Tongue (tissue), 2 donors: ENCODE data around the gene TSPAN31. TPM values are rescaled to one million over a fixed set of nuclear protein-coding genes. Genes with fewer than 3 reads are reported as not detected.

Experiments used
- DNase-seq: peaks from one replicate; pipeline ENCODE4 v3.0.0-alpha.2; 2015
- total RNA-seq: library from RNA; depleted of rRNA; stranded (reverse); fragments of >200 nt; gene quantifications from one replicate; pipeline ENCODE4 v1.2.3, GENCODE V29; 2014

TSPAN31 gene
- total RNA-seq, 1 donor from 2014 or later = 57.0 TPM

DNA sequence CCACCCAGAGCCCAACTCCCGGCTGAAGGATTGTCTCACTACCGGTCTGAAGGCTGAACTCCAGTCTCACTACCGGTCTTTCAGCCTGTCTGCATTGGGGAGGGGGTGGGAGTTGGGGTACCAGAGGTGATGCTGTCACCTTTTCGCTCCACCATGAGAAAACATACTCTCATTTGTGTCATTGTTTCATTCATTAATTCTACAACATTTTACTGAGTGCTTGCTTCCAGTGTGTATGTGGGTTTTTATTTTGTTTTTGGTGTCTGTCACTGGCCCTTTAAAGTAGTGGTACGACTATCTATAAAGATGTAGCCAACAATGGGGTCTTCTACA lies 7.8 kb downstream of the TSPAN31 start:
- no peak for DNase-seq

DNA sequence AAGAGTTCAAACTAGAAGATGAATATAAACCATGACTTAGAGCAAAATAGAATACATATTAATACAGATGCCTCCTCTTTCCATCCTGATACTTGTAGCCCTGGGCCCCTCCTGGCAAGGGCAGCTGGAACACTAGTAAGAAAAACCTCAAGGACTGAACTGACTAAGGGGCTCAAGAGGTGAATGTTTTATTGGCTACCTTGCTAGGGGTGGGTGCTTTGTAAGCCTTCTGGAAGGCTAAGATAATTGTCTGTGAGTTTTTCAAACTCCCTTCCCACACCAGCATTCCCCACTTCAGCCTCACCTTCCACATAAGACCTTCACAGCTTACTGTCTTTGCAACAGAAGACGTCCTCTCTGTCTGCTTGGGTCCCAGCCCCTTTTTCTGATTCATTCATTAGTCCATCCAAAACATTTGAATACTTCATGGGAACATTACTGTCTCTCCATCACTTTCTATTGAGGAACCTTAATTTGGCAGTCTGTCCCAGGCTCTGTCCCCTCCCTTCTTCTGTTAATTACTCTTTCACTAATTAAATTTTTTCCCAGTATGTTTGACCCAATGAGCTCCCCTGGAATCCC lies 9.0 kb downstream of the TSPAN31 start:
- no peak for DNase-seq

DNA sequence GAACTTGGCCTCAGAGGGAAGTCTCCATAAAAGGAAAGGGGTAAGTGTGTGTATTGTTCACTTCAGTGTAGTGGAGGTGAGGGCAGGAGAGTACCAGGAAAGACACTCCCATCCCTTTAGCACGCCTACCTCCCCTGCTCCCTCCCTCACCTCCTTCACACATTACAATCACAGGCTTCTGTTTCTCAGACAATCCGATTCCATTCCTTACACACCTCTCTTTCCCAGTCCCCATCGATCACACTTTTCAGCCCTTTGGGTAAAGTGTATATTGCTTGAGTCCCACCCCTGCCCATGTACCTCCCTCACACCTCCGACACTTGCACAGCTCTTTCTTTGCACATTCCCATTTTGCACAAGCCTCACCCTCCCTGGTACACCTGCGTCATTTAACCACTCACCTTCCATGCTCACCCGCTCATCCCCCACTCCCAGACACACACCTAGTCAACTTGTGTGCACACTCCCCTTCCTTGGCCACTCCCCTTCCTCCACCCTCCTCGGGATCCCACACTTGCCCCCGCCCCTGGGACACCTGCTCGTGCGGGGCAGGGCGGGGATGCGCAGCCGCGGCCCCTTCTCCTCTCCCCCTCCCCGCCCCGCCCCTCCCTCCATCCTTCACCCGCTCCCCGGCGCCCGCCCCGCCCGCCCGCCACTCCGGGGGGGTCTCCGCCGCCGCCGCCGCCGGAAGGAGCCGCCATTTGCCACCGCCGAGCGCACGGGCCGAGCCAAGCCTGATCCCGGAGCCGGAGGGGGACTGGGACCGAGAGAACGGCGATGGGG lies 9.8 kb downstream of the TSPAN31 start, which contains the start of gene MARCHF9:
TSS of gene MARCHF9 (plus strand) at position 693 of the 783 bp plus-strand sequence. CDS start 426 bp downstream, outside the sequence.
- peak; percentile 72 for DNase-seq

DNA sequence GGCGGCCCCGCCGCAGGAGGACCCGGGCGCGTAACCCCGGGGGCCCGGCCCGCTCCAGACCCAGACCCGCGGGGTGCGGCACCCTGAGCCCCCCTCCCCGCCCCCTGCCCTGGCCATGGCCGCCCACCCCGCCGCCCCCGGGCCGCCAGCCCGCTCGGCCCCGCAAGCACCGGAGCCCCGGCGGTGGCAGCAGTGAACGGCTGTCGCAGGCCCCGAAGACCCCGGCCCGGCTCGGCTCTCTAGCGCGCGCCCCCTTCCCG lies 10.3 kb downstream of the TSPAN31 start:
- DNase-seq = no peak

DNA sequence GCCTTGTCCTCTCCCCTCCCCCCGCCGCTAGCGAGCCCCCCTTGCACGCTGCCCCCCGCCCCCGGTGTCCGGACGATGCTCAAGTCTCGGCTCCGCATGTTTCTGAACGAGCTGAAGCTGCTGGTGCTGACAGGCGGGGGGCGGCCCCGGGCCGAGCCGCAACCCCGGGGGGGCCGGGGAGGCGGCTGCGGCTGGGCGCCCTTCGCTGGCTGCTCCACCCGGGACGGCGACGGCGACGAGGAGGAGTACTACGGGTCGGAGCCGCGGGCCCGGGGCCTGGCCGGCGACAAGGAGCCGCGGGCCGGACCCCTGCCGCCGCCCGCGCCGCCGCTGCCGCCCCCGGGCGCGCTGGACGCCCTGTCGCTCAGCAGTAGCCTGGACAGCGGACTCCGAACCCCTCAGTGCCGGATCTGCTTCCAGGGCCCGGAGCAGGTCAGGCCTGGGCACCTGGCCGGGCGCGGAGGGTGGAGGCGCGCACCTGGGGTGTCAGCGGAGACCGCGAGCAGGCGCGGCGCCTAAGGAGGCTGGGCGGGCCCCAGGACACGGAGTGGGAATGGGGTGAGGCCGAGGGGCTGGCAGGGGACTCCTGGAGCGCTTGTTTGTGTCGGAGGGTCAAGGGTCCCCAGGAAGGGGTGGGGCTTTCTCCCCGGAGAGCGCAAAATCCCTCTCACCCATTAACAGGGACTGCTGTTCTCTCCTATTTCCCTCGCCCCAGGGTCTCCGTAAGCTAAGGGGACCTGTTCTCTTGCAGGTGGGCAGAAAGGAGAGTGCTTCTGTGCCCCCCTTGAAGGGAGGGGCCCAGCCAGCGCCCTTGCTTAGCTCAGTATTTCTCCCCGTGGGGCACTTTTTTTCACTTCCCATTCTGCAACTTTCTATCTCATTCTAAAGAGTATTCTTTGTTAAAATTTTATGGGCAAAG lies 10.9 kb downstream of the TSPAN31 start:
- DNase-seq = no peak

DNA sequence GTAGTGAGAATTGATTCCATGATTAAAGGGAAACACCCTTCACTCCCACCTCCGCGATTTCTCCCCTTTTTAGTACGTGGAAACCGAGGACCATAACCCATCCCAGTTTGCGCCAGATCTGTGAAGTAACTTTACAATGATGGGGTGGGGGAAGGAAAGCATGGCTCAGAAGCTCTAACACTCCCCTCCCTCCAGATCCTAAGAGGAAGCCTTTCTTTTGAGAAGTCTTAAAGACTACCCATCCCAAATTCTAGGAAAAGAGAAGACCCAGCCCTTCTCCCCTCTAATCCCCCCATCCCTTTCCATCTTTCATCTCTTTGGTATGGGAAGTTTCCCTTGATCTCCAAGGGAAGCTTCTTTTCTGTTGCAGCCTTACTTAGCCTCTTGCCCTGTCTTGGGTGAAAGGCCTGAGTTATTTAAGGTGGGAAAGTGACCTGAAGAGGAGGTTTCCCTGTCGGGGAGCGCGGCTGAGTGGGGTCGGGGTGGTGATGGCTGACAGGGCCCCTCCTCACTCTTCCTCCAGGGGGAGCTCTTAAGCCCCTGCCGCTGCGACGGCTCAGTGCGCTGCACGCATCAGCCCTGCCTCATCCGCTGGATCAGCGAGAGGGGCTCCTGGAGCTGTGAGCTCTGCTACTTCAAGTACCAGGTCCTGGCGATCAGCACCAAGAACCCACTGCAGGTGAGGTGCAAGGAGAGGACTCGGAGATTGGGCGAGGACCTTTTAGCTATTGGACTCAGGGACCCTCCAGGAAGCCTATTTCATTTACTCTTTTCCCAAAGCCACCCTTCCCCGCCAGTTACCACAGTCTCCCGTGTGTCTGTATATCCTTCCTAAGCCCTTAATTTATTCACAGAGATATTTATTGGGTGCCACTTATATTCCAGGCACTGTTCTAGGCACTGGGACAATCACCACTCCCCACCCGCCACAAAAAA lies 11.8 kb downstream of the TSPAN31 start:
- peak; percentile 37 for DNase-seq

DNA sequence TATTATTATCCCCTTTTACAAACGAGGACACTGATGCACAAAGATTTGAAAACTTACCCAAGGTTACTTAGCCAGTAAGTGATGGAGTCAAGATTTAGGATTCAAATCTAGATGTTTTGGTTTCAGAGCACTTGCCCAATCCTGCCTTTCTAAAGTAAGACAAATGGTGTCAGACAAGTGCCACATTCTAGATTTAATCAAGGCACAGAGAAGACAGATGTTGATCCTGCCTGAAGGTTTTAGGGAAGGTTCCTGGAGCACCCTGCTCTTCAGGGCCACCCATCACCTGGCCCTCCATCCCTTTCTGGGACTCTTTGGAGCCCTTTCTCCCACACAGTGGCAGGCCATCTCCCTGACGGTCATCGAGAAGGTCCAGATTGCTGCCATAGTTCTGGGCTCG lies 12.9 kb downstream of the TSPAN31 start:
- no peak for DNase-seq

DNA sequence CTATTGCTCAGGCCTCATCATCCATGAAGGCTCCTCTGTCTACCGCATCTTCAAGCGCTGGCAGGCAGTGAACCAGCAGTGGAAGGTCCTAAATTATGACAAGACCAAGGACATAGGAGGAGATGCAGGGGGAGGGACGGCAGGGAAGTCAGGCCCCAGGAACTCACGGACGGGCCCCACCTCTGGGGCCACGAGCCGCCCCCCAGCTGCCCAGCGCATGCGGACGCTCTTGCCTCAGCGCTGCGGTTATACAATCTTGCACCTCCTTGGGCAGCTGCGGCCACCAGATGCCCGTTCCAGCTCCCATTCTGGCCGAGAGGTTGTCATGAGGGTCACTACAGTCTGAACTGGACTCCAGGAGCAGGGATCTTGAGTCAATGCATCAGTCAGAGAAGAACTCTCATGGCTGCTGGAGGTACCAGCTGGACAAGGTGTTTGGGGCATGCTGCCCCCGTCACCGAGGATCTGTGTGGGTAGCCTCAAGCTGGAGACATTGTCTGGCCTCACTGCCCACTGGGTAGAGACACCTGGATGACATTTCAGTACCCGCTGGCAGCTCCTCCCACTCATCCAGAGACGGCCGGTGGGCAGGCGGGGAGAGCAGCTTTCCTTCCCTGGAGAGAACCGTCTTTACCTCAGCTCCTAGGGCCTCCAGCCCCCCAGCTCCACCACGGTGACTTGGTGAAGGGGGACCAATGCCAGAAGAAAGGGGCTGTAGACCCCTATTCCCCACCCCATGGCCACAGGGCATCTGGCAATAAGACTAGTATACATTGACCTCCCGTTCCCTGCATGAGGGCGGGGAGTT lies 13.9 kb downstream of the TSPAN31 start:
- DNase-seq = no peak

DNA sequence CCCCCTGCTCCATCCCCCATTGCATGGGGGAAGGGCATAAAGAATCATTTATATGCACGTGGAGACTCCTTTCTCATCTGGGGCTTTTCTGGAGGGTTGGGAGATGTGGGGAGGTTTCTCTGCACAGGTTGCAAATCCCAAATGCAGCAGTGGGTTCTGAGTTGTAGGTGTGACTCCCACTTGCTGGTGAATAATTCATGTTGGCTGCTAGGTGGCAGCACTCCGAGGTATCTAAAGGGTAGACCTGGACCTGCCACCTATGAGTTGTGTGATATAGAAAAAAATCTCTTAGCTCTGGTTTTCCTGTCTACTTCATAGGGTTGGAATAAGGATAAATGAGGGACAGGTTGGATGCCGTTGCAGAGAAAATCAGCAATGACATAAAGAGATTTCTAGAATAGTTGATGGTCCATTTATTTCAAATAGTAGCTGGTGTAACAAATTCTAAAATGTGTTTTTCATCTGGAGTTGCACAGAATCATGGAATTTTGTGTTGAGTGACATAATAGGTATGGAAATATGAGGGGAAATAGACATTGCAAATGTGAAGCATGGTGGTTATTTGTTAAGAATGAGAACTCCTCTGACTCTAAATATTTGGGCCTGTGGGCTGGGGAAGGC lies 14.6 kb downstream of the TSPAN31 start:
- DNase-seq = no peak

DNA sequence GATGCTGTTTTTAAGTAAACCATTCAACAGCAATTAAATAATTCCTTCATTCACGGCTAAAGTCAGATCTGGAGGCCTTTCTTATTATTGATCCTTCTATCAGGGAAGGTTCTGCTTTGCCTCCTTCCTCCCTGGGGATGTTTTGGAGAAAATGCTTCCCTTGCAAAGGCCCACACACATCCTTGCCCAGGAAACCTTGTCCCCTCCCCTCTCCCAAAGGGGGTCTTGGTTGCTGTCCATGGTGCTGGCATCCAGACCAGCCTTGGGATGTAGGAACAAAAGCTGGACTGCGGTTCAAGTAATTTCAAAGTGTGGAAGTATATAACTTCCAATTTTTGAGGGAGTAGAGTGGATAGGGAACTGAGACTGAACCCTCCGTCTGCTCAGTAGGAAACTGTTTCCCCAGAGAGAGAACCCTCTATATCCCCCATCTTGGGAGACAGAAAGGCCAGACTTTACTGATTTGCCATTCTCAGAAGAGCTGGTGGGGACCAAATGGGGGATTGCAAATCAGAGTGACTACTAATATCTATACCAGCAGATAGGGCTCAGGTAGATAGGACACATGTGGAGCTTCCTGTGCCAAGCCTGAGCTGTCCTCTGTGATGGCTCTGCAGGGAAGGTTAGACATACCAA lies 15.6 kb downstream of the TSPAN31 start:
- peak; percentile 64 for DNase-seq

DNA sequence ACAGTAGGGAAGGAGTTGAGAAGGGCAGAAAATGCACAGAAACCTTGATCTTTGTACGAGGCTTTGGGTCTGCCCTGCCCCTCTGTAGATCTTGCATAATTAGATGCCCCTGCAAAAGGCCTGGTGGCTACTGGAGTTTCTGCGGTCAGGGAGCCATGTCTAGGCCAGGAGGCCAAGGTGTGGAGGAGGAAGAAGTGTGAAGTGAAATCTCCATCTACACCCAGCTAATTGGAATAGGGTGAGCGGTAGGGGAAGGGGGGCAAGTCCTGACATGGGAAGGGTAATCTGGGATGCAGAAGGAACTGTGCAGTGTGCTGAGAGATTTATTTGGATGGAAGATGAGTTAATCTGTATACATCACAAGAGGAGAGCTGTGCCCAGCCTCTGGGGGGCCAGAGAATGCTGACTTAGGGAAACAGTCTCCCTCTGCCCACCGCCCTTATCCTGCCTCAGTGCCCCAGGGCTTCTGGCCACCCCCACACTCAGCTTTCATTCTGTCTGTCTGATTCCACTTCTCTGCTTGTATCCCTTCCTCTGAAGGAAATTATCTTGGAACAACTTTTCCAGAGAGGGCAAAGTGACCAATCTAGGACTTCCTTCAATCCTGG lies 16.7 kb downstream of the TSPAN31 start:
- DNase-seq = no peak

DNA sequence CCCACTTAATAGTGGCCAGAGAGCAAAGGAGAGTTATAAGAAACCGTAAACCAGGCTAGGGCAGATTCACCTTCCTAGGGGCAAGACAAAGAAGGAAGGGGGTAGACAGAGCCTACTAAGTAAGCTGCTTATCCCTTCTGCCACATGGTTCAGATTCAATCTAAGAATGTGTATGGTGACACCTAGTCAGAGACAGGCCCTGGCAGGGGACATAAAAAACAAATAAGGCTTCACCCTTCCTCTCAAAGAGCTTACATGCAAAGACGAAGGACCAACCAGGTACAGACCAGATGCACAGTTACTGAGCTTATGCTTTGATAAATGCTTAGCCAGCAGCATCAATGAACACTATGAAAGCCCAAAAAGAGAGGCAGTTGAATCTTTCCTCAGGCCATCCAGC lies 17.6 kb downstream of the TSPAN31 start:
- no peak for DNase-seq

DNA sequence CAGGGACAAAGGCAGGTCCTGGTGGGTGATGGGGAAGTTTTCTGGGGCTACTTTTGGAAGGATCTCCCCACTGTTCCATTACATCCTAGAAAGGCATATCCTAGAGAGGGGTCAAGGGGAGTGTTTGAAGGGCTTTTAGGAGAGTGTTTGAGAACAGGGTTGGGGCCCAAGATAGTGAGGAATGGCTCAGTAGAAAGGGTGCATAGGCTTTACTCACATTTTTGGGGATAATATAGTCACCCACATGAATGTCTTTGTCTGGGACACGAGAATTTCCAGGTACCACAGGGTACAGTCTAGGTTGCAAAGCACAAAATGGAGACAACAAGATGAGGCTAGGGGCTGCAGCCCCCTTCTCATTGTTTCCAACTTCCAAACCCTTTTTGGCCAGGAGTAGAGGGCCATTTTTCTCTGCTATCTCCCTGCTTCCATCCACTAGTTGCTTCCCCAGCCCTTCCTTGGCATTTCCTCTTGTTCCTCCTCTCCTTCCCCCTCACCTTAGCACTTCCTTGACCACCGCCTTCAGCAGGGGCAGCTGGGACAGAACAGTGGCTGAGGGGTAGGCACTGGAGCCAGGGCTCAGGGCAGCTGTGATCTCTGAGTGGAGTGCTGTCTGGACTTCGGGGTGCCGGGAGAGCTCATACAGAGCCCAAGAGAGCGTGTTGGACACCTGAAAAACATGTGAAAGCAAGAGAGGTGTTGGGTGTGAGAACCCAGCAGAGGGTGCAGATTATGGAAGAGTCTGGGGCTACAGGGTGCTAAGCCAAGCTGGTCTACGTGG lies 19.2 kb downstream of the TSPAN31 start:
- no peak for DNase-seq

DNA sequence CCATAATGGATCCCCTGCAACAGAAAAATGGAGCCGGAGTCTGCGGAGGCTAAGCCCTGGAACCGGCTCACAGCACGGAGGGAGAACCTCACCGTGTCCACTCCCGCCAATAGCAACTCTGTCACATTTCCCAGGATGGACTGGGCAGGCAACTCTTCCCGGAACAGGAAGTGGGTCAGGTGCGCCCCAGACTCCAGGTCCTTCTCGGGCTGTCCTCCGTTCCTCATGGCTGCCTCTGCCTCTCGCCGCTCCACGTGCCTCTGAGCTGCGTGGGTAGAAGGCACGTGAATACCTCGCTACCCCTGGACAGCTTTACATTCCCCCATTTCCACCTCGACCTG lies 19.8 kb downstream of the TSPAN31 start:
- DNase-seq = no peak

DNA sequence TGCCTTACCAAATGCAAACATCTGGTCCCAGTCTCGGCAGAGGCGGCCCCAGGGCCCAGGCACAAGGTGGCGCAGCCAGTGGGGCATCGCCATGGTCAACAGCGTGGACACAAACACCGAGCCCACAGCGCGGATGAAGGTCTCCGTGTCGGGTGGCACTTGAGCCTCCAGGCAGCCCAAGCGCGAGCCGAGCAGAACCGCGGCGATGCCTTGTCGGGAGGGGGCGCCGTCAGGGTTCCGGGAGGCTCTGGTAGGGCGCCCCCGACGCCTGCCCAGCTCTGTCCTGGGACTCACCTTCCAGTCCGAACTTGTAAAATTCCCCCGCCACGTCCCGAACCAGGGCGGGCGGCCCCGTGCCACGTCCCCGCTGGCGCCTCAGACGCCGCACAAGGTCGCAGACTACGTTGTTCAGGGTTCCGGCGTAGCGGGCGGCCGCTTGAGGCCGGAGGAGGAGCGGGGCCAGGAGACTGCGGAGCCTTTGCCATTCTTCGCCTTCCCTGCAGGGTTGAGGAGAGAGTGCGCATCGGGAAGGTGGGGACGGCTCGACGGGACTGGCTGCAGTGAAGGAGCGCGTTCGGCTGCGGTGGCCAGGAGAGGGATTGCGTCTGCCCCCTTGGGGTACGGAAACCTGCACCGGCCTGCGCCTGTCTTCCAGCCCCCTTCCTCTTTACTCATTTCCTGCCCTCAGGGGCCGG lies 20.3 kb downstream of the TSPAN31 start:
- no peak for DNase-seq

DNA sequence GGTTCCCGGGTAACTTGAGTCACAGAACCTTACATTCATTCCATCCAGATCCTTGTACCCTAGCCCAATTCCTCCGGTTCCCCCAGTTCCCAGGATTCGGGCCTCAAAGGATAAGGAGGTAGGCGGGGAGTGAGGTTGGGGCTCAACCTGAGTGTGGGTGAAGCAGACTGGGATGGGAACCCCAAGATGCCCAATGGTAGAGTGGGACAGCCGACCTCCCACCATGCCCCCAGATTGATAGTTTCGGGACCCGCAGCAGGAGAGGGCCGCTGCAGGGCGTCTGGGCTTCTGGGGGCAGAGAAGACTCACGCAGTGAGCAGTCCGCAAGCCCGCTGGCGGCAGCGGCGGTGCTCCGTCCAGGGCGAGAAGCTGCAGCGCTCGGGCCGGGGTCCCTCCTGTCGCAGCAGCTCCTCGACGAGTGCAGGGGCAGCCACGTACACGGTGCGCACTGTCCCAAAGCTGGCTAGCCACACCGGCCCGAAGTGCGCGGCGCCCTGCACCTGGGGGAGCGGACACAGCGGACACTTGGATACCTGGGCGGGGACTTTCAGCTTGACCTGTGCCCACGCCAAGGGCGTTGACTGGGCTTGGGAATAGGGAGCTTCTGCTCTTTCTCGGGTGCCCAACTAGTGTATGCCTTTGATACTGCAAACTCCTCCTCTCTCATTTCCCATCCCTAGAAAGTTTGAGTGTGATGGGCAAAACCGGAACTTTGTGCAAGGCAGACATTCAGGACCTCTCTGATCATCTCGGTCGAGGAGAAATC lies 21.0 kb downstream of the TSPAN31 start:
- DNase-seq = no peak

DNA sequence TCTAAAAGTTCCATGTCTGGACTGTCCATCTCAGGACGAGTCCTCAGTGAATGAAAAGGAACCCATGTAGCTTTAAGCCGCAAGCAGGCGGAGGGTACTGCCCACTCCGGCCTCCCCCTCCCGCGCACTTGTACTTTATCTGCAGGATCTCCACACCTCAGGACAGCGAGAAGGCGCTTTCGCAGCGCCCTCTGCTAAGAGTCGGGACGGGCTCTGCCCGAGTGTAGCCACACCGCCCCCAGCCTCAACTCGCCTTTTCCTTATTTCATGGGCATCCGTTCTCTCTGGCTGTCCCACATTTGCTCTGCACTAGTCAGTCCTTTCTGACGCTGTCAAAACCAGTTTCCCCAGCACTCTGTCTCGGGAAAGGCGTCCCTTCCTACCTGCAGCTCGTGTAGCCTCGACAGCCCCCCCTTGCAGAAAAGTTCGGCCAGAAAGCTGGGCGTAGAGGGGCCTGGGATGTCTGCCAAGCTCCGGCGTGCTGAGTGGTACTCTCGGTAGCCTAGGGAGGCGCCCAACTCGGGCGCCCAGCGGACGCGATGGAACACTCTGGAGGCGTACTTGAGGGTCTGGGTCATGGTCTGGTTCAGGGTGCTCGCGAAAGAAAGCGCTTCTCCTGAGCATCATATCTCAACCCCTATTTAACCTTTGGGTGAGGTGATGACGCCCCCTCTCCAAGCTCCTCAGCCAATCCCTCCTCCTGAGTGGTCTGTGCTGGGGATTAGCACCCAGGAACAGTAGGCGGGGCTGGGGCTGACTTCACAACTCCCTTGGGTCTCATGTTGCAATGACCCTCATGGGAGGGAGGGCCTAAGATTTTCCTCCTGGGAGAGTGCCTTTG lies 21.8 kb downstream of the TSPAN31 start, which contains the start of gene CYP27B1:
TSS of gene CYP27B1 (minus strand) at position 615 of the 841 bp plus-strand sequence. CDS start at position 578, 37 bp downstream.
- no peak for DNase-seq
